GM12874 (cell line): Measurements from ENCODE around the gene CCDC158.

ENCODE experiments used
- CTCF ChIP-seq: IDR thresholded peaks from 2 replicates; pipeline ENCODE4 v1.5.1; 2011; ENCODE audit warnings: low read depth, mild to moderate bottlenecking, control low read depth, low read length, moderate library complexity; ENCODE audit not compliant: insufficient read depth

Gene CCDC158

GRCh38 chr4:76280488-76281441 lies 140.2 kb downstream of the CCDC158 start:
- no peak for TF ChIP-seq CTCF

DNA sequence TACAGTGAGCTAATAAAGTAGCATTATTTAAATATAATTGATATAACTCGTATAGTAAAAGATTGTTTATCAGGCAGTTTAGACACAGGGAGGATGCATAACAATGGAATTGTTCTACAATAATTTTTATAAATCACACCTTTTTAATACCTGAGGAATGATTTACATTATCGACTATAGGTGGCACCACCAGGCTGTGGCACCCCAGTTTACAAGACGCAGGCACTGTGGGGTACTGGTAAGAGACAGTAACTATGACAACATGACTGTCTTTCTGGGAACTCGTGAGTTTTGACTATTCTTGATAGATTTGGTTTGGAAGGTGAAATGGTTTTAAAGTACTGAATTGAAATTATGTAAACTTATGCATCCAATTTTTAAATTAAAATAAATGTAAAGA lies 141.5 kb downstream of the CCDC158 start:
- TF ChIP-seq CTCF, result no peak

DNA sequence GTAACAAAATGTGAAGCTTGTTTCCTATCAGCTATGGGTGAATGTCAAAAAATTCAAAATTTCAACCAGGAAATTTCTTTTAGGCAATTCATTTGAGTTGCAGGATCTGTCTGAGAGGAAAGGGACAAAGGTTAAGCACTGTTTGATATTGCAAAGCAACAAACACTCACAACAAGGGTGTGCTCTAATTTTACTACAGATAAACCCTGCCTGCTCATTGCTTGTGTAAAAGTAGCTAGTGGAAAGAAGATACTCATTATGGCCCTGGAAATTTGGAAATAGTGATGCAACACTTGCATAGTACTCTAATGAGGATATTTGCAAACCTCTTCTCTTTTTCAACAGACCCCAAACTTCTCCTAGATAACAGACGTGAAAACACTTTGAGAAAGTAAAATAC lies 142.4 kb downstream of the CCDC158 start:
- TF ChIP-seq CTCF, result no peak

DNA sequence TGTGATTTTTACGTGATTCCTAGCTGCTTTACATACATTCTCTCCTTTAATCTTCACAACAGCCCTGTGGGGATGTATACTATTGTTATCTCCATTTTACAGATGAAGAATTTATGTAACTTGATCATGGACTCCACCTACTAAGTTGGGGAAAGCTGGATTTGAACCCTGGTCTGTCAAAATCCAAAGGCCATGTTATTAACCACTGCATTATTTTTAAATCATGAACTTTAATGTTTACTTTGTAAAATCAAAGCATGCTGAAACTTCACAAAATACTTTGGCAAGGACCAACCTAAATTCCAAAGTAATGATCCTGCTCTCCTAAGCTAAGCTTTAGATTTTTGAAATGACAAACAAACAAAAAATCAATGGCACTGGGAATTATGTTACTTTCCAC lies 143.3 kb downstream of the CCDC158 start:
- no peak for TF ChIP-seq CTCF

- TF ChIP-seq CTCF, result no peak
Observed at GRCh38 chr4:76276813-76277212, 144.1 kb downstream of the CCDC158 start.

GRCh38 chr4:76275486-76276124 lies 145.3 kb downstream of the CCDC158 start:
- TF ChIP-seq CTCF, result no peak

- no peak for TF ChIP-seq CTCF
Observed at GRCh38 chr4:76272999-76273398, 147.9 kb downstream of the CCDC158 start.
